Measurements from ENCODE around the gene MARF1. TPM values are rescaled to one million over a fixed set of nuclear protein-coding genes. Genes with fewer than 3 reads are reported as not detected.
"Not testable (repeated sequence)": the region's sequence is repeated elsewhere in the genome, so short reads cannot be mapped to it uniquely, and the experiment has no call there.

MARF1 gene
- total RNA-seq, 1 experiment from 2014 or later: 5.3 TPM

- no peak overlapping the region for H3K4me3 ChIP-seq (ENCODE audit: insufficient read depth, low read depth, low read length)
- DNase-seq: no peak
- H3K27me3 ChIP-seq (ENCODE audit: control insufficient read depth, insufficient read depth, low read length): no peaks in the 10 kb centered on the region
- peaks cover 26% of the 10 kb centered on the region for H3K36me3 ChIP-seq (replicated peaks; ENCODE audit: control insufficient read depth, insufficient read depth, low read length)
Measured at GRCh38 chr16:15620611-15621195, 22.3 kb downstream of the MARF1 start.

- H3K27me3 ChIP-seq (ENCODE audit: control insufficient read depth, insufficient read depth, low read length): no peaks in the 10 kb centered on the region
- no peak overlapping the region for H3K4me3 ChIP-seq (ENCODE audit: insufficient read depth, low read depth, low read length)
- DNase-seq: no peak
- peaks cover 21% of the 10 kb centered on the region for H3K36me3 ChIP-seq (replicated peaks; ENCODE audit: control insufficient read depth, insufficient read depth, low read length)
Measured at GRCh38 chr16:15618392-15618791, 24.6 kb downstream of the MARF1 start.

GRCh38 chr16:15617901-15618300 lies 25.1 kb downstream of the MARF1 start:
- no peak overlapping the region for H3K4me3 ChIP-seq (ENCODE audit: insufficient read depth, low read depth, low read length)
- H3K36me3 ChIP-seq (replicated peaks; ENCODE audit: control insufficient read depth, insufficient read depth, low read length): peaks cover 21% of the 10 kb centered on the region
- no peaks in the 10 kb centered on the region for H3K27me3 ChIP-seq (ENCODE audit: control insufficient read depth, insufficient read depth, low read length)
- no peak for DNase-seq

- Histone ChIP-seq H3K4me3 (ENCODE audit: insufficient read depth, low read depth, low read length) (no peak overlapping the region), H3K36me3 (replicated peaks; ENCODE audit: control insufficient read depth, insufficient read depth, low read length) (peaks cover 27% of the 10 kb centered on the region), H3K27me3 (ENCODE audit: control insufficient read depth, insufficient read depth, low read length) (no peaks in the 10 kb centered on the region)
- no peak for DNase-seq
Measured at GRCh38 chr16:15616475-15617165, 26.3 kb downstream of the MARF1 start.

- Histone ChIP-seq H3K27me3 (ENCODE audit: control insufficient read depth, insufficient read depth, low read length) (no peaks in the 10 kb centered on the region), H3K36me3 (replicated peaks; ENCODE audit: control insufficient read depth, insufficient read depth, low read length) (peaks cover 29% of the 10 kb centered on the region), H3K4me3 (ENCODE audit: insufficient read depth, low read depth, low read length) (no peak overlapping the region)
- no peak for DNase-seq
Measured at GRCh38 chr16:15616012-15616411, 26.9 kb downstream of the MARF1 start.

- DNase-seq: no peak
- Histone ChIP-seq H3K27me3 (ENCODE audit: control insufficient read depth, insufficient read depth, low read length) (no peaks in the 10 kb centered on the region), H3K4me3 (ENCODE audit: insufficient read depth, low read depth, low read length) (no peak overlapping the region), H3K36me3 (replicated peaks; ENCODE audit: control insufficient read depth, insufficient read depth, low read length) (peaks cover 34% of the 10 kb centered on the region)
Measured at GRCh38 chr16:15613676-15614075, 29.3 kb downstream of the MARF1 start.

- peaks cover 32% of the 10 kb centered on the region for H3K36me3 ChIP-seq (replicated peaks; ENCODE audit: control insufficient read depth, insufficient read depth, low read length)
- H3K4me3 ChIP-seq (ENCODE audit: insufficient read depth, low read depth, low read length): no peak overlapping the region
- no peak for DNase-seq
- H3K27me3 ChIP-seq (ENCODE audit: control insufficient read depth, insufficient read depth, low read length): no peaks in the 10 kb centered on the region
Measured at GRCh38 chr16:15611610-15612009, 31.3 kb downstream of the MARF1 start.

- H3K36me3 ChIP-seq (replicated peaks; ENCODE audit: control insufficient read depth, insufficient read depth, low read length): peaks cover 31% of the 10 kb centered on the region
- no peaks in the 10 kb centered on the region for H3K27me3 ChIP-seq (ENCODE audit: control insufficient read depth, insufficient read depth, low read length)
- no peak overlapping the region for H3K4me3 ChIP-seq (ENCODE audit: insufficient read depth, low read depth, low read length)
- no peak for DNase-seq
Measured at GRCh38 chr16:15610369-15610871, 32.5 kb downstream of the MARF1 start.

GRCh38 chr16:15609286-15609649 lies 33.7 kb downstream of the MARF1 start:
- H3K27me3 ChIP-seq (ENCODE audit: control insufficient read depth, insufficient read depth, low read length): no peaks in the 10 kb centered on the region
- no peak for DNase-seq
- peaks cover 28% of the 10 kb centered on the region for H3K36me3 ChIP-seq (replicated peaks; ENCODE audit: control insufficient read depth, insufficient read depth, low read length)
- H3K4me3 ChIP-seq (ENCODE audit: insufficient read depth, low read depth, low read length): no peak overlapping the region

- DNase-seq: no peak
- H3K27me3 ChIP-seq (ENCODE audit: control insufficient read depth, insufficient read depth, low read length): no peaks in the 10 kb centered on the region
- no peak overlapping the region for H3K4me3 ChIP-seq (ENCODE audit: insufficient read depth, low read depth, low read length)
- peaks cover 30% of the 10 kb centered on the region for H3K36me3 ChIP-seq (replicated peaks; ENCODE audit: control insufficient read depth, insufficient read depth, low read length)
Measured at GRCh38 chr16:15608398-15609285, 34.3 kb downstream of the MARF1 start.

- DNase-seq: no peak
Measured at GRCh38 chr16:15607700-15608396, 35.1 kb downstream of the MARF1 start.

GRCh38 chr16:15607221-15607699 lies 35.7 kb downstream of the MARF1 start:
- DNase-seq; H3K4me3 ChIP-seq (ENCODE audit: insufficient read depth, low read depth, low read length); H3K27me3 ChIP-seq (ENCODE audit: control insufficient read depth, insufficient read depth, low read length): not testable (repeated sequence)
- H3K36me3 ChIP-seq (replicated peaks; ENCODE audit: control insufficient read depth, insufficient read depth, low read length): peaks cover 26% of the 10 kb centered on the region

More at GRCh38 chr16:15607700-15608396, 35.1 kb downstream of the MARF1 start:
- Histone ChIP-seq H3K4me3 (ENCODE audit: insufficient read depth, low read depth, low read length) (no peak overlapping the region), H3K27me3 (ENCODE audit: control insufficient read depth, insufficient read depth, low read length) (no peaks in the 10 kb centered on the region), H3K36me3 (replicated peaks; ENCODE audit: control insufficient read depth, insufficient read depth, low read length) (peaks cover 30% of the 10 kb centered on the region)

GRCh38 chr16:15606518-15607220 lies 36.3 kb downstream of the MARF1 start:
- Histone ChIP-seq H3K36me3 (replicated peaks; ENCODE audit: control insufficient read depth, insufficient read depth, low read length) (peaks cover 24% of the 10 kb centered on the region), H3K27me3 (ENCODE audit: control insufficient read depth, insufficient read depth, low read length) (no peaks in the 10 kb centered on the region), H3K4me3 (ENCODE audit: insufficient read depth, low read depth, low read length) (no peak overlapping the region)
- no peak for DNase-seq

Measured in H7 (cell line).